ENCODE measurements around the gene BSN.

The BSN gene

DNA sequence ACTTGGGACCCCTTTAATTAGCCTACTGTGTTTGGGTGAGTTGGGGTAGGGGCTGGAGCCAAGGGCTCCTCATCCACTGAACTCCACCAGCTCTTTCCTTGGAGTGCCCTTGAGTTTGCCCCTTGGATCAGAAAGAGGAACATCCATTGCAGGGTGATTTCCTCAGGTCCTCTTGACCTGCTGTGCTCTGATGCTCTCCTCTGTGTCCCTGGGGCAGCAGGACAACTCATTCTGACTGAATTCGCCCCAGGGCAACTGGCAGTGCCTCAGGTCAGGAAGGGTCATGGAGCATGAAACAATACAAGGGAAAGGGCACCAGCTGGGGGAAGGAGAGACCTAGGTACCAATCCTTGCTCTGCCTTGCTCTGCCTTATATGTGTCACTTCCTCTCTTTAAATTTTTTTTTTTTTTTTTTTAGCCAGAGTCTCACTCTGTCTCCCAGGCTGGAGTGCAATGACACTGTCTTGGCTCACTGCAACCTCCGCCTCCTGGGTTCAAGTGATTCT lies 47.8 kb downstream of the BSN start:
- TF ChIP-seq, protein P1, sequence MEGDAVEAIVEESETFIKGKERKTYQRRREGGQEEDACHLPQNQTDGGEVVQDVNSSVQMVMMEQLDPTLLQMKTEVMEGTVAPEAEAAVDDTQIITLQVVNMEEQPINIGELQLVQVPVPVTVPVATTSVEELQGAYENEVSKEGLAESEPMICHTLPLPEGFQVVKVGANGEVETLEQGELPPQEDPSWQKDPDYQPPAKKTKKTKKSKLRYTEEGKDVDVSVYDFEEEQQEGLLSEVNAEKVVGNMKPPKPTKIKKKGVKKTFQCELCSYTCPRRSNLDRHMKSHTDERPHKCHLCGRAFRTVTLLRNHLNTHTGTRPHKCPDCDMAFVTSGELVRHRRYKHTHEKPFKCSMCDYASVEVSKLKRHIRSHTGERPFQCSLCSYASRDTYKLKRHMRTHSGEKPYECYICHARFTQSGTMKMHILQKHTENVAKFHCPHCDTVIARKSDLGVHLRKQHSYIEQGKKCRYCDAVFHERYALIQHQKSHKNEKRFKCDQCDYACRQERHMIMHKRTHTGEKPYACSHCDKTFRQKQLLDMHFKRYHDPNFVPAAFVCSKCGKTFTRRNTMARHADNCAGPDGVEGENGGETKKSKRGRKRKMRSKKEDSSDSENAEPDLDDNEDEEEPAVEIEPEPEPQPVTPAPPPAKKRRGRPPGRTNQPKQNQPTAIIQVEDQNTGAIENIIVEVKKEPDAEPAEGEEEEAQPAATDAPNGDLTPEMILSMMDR (IDR thresholded peaks at IDR 0.05; ENCODE audit: borderline replicate concordance, insufficient read depth, low read depth, low read length): no peak
- no peak overlapping the region for H3K4me3 ChIP-seq (ENCODE audit: low read depth, low read length)

DNA sequence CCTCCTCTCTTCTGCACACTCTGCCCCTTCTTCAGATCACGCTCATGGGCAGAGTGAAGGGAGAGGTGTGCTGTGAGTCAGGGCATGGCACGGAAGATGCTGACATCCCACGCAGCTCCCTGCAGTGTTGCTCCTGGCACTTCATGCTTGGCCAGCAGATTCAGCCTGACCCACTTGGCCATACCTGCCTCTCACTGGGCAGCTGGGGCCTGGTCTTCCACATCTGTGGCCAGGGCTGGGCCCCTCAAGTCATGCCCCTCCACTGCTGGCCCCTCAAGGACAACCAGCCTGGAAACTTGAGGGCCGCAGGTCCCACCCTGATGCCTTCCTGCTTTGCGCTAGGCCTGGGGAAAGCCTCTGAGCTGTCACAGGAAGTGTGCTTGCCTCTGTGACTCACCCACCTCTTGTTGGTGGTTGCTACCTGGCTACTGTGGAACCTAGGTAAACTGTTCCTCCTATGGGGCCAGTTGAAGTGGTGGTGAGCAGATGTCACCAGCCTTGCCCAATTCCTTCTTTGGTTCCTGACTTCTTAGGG lies 48.7 kb downstream of the BSN start:
- no peak overlapping the region for H3K4me3 ChIP-seq (ENCODE audit: low read depth, low read length)
- TF ChIP-seq, protein P1 (IDR thresholded peaks at IDR 0.05; ENCODE audit: borderline replicate concordance, insufficient read depth, low read depth, low read length): no peak

- no peak overlapping the region for H3K4me3 ChIP-seq (ENCODE audit: low read depth, low read length)
- TF ChIP-seq, protein P1 (IDR thresholded peaks at IDR 0.05; ENCODE audit: borderline replicate concordance, insufficient read depth, low read depth, low read length): no peak
Observed at GRCh38 chr3:49606427-49606826, 52.1 kb downstream of the BSN start.

GRCh38 chr3:49607105-49607591 lies 52.9 kb downstream of the BSN start:
- H3K4me3 ChIP-seq (ENCODE audit: low read depth, low read length): no peak overlapping the region

GRCh38 chr3:49607796-49608195 lies 53.5 kb downstream of the BSN start:
- TF ChIP-seq, protein P1 (IDR thresholded peaks at IDR 0.05; ENCODE audit: borderline replicate concordance, insufficient read depth, low read depth, low read length): peak; percentile 38
- H3K4me3 ChIP-seq (ENCODE audit: low read depth, low read length): no peak overlapping the region

More at GRCh38 chr3:49607105-49607591, 52.9 kb downstream of the BSN start:
- TF ChIP-seq, protein P1 (IDR thresholded peaks at IDR 0.05; ENCODE audit: borderline replicate concordance, insufficient read depth, low read depth, low read length): no peak

DNA sequence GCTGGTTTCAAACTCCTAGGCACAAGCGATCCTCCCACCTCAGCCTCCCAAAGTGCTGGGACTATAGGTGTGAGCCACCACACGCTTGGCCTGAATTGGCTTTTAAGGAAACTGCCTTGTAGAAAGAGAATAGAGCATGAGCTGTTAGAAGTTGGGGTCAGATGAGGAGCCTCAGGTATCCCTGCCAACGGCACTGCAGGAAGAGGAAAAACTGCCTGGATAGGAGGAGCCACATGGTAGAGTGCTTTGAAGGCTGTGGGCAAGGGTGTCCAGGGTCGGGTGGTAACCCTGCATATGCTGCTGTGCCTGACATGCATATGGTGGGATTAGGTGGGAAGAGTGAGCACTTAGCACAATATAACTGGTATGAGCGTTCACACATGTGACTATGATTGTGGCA lies 55.0 kb downstream of the BSN start:
- TF ChIP-seq, protein P1 (IDR thresholded peaks at IDR 0.05; ENCODE audit: borderline replicate concordance, insufficient read depth, low read depth, low read length): no peak
- no peak overlapping the region for H3K4me3 ChIP-seq (ENCODE audit: low read depth, low read length)

GRCh38 chr3:49609815-49610214 lies 55.5 kb downstream of the BSN start:
- H3K4me3 ChIP-seq (ENCODE audit: low read depth, low read length): no peak overlapping the region

More at GRCh38 chr3:49609815-49610214, 55.5 kb downstream of the BSN start:
- TF ChIP-seq, protein P1 (IDR thresholded peaks at IDR 0.05; ENCODE audit: borderline replicate concordance, insufficient read depth, low read depth, low read length): no peak
